Activated CD4-positive, CD25-positive, alpha-beta regulatory T cell (primary cell): ENCODE data around the gene EME2.
"Not testable (repeated sequence)": the region's sequence is repeated elsewhere in the genome, so short reads cannot be mapped to it uniquely, and the experiment has no call there.

Experiments
- DNase-seq, 4 experiments: peaks; one replicate each; lab custom pipeline; 2025; lab: John Stamatoyannopoulos, UW

The EME2 gene

GRCh38 chr16:1772362-1772907 lies at the start of gene EME2:
Gene EME2 (plus strand): TSS chr16:1772810. CDS start chr16:1773228, 418 bp downstream.
- DNase-seq = peak in 1 of 4 experiments; percentile 42

GRCh38 chr16:1723450-1724147 lies 49.0 kb upstream of the EME2 start:
- DNase-seq = peak in 1 of 4 experiments; percentile 5

- DNase-seq = no peak
Measured at GRCh38 chr16:1724491-1724890, 48.1 kb upstream of the EME2 start.

- DNase-seq = no peak
Measured at GRCh38 chr16:1726661-1727502, 45.7 kb upstream of the EME2 start.

GRCh38 chr16:1727651-1728624 lies 44.7 kb upstream of the EME2 start:
- DNase-seq = no peak

- DNase-seq = no peak
Measured at GRCh38 chr16:1729026-1729425, 43.6 kb upstream of the EME2 start.

- DNase-seq = no peak
Measured at GRCh38 chr16:1729445-1729844, 43.2 kb upstream of the EME2 start.

GRCh38 chr16:1731073-1731472 lies 41.5 kb upstream of the EME2 start:
- no peak for DNase-seq

- no peak for DNase-seq
Measured at GRCh38 chr16:1731603-1732002, 41.0 kb upstream of the EME2 start.

GRCh38 chr16:1732071-1732470 lies 40.5 kb upstream of the EME2 start:
- DNase-seq = no peak

- not testable (repeated sequence) for DNase-seq
Measured at GRCh38 chr16:1732551-1732987, 40.0 kb upstream of the EME2 start.

- DNase-seq = no peak
Measured at GRCh38 chr16:1734123-1734522, 38.5 kb upstream of the EME2 start.

GRCh38 chr16:1734816-1735215 lies 37.8 kb upstream of the EME2 start:
- no peak for DNase-seq

GRCh38 chr16:1740234-1740633 lies 32.4 kb upstream of the EME2 start:
- DNase-seq = no peak

- no peak for DNase-seq
Measured at GRCh38 chr16:1740781-1741490, 31.7 kb upstream of the EME2 start.

GRCh38 chr16:1741553-1742165 lies 31.0 kb upstream of the EME2 start:
- no peak for DNase-seq

- no peak for DNase-seq
Measured at GRCh38 chr16:1743376-1744337, 29.0 kb upstream of the EME2 start.

GRCh38 chr16:1744338-1744840 lies 28.2 kb upstream of the EME2 start:
- no peak for DNase-seq

GRCh38 chr16:1745181-1745899 lies 27.3 kb upstream of the EME2 start:
- no peak for DNase-seq
